GF-D8 (cell line): ENCODE measurements around the gene ZNF267.
A peak's percentile ranks its signal among the peaks of the same experiment; 100 is the strongest.
"Not testable (repeated sequence)": the region's sequence is repeated elsewhere in the genome, so short reads cannot be mapped to it uniquely, and the experiment has no call there.

Source experiments
- DNase-seq: peaks from one replicate; lab custom pipeline; 2025; lab: John Stamatoyannopoulos, UW

ZNF267 gene

DNA sequence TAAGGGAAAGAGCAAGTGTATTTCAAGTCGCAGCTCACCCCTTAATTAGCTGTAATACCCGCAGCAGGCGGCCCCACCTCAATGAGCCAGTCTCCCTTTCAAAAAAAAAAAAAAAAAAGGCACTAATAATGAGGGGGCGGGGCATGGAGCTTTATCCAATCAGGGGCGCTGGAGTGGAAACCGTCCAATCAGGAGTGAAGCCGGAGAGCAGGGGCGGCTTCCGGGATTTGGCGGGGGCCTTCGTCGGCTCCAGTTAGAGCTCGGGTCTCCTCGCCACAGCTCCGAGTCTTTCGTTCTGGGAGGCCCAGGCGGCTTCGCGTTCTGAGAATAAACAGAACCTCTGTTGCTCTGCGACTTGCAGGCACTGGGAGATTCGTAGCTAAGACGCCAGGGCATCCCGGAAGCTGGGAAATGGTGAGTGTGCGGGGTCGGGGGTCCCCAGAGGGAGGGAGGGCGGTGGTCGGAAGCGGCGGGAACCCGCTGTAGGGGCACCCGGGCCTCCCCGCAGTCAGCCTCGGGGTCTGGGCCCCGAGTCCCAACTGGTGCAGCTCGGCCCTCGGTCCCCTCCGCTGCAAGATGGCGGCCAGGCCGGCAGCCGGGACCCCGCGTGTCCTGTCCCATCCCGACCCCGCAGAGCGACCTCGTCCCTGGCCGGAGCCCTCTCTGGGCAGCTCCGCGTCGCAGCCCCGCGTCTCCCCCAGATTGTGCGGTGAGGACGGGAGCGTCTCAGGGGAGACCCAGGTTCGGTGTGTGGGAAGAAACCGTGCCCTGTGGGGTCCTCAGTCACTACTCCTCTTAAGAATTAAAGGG is at the start of gene ZNF267:
ZNF267 (plus strand) TSS at position 252 of the 810 bp plus-strand sequence; CDS start at position 412, 160 bp downstream.
- peak; percentile 64 for DNase-seq

DNA sequence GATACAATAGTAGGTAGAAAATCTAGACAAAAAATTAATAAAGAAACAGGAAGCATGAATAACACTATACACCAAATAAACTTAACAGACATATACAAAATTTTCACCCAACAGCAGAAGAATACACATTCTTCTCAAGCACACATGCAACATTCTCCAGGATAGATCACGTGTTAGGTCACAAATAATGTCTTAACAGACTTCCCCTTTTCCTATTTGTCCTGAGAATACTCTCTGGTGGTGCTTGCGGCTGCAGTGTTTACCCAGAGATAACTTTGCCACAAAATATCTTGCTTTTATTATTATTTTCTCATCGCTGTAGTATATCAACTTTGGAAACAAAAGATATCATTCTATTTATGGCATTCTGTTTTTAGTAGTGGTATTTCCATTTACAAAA is 40.6 kb upstream of the ZNF267 start:
- DNase-seq, result no peak

DNA sequence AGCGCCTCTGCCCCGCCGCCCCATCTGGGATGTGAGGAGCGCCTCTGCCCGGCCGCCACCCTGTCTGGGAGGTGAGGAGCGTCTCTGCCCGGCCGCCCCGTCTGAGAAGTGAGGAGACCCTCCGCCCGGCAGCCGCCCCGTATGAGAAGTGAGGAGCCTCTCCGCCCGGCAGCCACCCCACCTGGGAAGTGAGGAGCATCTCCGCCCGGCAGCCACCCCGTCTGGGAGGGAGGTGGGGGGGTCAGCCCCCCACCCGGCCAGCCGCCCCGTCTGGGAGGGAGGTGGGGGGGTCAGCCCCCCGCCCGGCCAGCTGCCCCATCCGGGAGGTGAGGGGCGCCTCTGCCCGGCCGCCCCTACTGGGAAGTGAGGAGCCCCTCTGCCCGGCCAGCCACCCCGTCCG is 37.2 kb upstream of the ZNF267 start:
- DNase-seq, result not testable (repeated sequence)

DNA sequence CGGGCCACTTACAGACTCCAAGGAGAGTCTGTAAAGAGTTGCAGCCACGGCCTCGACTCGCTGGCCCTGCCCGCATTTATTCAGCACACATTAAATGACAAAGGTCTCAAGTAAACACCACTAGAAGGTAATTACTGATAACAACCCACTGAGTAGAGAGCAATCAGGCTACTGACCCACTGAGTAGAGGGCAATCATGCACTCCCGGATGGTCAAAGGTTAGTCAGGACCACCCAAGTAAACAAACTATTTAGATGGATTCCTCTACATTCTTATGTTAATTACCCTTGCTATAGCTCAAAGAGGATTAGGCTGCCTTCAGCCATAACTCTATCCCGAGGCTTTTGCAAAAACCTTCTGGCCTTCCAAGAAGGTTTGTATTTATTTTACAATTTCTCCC is 30.7 kb upstream of the ZNF267 start:
- no peak for DNase-seq

DNA sequence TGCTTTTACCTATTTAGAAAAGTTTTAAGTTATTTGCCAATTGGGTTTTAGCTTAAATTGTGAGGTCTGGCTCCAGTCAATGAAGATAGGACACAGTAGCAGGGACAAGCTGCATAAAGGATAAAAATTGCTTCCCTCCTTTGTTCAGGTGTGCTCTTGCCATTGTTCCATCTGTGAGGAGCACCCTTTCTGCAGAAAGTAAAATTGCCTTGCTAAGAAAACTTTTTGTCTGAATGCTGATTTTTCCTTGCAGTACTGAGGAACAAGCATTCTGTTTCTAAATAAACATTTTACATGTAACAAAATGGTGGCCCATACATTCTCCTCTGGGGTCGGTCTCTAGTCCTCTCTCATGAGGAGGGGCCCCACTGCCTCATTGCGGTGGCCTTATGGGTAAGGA is 25.0 kb upstream of the ZNF267 start:
- DNase-seq, result not testable (repeated sequence)

DNA sequence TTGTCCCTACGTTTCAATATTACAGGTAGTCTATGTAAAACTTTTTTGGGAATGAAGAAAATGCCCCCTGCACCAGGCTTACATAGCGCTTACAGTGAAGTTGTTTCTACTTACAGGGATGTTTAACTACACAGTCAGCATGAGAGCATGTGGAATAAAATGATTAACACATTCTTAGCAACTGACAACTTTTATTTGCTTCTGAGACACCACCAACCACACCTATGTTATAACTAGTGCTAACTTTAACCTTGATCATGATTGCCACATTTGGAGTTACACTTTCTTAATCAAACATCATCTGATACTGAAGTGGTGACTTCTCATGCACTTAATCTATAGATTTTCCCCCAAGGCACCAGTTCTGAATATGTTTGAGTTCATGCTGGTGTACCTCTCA is 20.3 kb upstream of the ZNF267 start:
- no peak for DNase-seq

DNA sequence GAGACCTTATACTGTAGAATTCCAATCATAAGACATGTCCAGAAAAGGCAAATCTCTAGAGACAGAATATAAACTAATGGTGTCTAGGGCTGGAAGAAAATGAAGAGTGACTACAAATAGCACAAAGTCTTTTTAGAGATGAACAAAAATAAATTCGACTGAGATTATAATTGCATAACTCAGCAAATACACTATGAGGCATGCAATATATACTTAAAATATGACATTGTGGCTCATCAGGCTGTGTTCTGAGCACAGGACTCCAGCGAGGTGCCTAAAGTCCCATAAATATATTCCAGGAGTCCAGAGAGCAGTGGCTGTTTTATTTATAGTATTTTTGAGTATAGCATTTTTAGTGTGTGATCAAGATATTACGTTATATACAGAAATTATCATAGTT is 13.1 kb upstream of the ZNF267 start:
- no peak for DNase-seq

DNA sequence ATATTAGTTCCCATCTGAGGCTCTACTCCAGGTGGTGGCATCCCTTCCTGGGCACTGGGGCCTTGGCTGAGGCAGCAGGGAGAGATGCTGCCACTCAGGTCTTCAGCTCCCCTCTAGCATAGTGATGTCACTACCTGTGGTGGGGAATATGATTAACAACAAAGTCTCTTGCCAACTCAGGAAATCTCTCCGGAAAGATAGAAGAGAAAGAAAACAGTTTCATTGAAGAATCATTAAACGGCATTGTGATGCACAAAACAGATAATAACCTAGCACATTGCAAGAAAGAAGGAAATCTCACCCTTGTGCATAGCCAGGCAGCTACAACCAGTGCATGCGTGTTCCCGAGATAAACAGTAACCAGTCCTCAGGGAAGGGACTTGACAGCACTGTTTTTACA is 12.2 kb upstream of the ZNF267 start:
- DNase-seq, result no peak

DNA sequence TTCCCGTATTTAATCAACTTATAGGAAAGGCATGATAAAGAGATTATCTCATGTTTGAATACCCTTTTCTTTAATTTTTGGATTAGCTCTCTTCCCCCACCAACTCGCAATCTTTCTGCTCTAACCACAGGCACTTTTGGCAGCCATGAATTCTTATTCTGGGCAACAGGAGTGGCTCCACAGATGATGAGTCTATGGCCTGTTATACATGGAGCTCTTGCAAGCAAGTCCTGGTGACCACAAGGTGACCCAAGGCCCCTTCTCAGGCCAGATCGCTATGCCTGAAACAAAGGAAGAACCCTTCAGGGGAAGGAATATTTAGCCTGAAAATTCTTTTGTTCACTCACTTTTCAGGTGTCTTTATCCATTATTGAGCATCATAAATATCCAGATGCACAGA is 10.8 kb upstream of the ZNF267 start:
- DNase-seq, result no peak

DNA sequence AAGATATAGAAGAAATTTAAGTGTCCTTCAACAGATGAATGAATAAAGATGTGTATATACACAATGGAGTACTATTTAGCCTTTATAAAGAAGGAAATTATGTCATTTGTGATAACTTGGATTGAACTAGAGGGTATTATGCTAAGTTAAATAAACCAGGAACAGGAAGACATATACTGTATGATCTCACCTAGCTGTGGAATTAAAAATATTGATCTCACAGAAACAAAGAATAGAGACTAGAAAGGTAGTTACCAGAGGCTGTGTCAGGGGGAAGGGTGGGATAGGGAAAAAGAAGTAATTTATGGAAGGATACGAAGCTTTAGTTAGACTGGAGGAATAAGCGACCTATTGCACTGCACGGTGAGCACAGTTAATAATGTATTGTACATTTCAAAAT is 5.4 kb upstream of the ZNF267 start:
- no peak for DNase-seq

DNA sequence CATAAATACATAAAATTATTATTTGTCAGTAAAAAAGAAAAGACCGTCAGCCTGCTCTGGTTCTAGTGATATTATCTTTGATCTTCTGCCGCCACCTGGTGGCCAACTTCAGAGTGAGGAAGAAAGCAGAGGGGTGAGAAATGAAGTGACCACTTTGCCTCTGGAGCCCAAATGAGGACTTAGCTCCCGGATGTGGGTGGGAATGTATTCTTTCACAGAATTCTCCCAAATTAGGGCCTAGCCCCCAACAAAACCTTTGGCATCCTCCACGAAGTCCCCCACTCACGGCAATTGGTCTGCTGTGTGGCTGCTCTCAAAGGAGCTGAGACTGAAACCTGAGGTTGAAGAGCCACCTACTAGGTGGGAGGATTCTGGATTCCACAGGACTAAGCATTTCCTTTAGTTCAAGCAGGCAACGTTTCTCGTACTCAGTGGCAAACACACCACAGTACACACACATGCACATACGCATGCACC is 4.9 kb upstream of the ZNF267 start:
- DNase-seq, result peak; percentile 18

DNA sequence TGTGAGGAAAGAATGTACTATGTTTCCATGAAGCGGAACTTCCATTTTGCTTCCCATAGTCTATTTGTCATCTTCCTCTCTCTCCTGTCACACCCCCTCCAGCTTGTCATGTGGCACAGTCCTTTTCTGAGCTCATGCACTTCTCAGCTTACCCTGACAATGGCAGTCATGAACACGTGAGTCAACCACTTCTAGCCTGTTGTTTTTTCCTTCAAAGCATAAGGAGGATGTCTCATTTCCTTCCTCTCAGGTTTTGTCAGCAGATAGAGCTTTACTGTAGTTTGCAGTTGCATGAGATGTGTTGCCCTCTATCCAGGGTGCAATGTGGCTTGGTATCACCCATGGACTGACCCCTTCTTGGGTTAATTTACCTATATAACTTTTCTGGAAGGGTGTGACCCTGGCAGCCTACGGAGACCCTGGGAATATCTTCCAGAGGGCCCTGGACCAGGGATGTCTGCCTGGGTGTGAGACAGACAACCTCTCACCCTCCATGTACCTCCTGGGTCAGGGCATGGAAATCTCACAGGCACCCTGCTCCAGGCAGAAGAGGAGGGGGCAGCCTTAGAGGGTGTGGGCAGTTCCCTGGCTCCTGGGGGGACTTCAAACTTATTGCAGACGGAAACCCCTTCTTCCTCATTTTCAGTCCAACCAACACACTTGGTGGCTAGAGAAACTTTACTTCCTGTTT is 4.0 kb upstream of the ZNF267 start:
- peak; percentile 94 for DNase-seq

DNA sequence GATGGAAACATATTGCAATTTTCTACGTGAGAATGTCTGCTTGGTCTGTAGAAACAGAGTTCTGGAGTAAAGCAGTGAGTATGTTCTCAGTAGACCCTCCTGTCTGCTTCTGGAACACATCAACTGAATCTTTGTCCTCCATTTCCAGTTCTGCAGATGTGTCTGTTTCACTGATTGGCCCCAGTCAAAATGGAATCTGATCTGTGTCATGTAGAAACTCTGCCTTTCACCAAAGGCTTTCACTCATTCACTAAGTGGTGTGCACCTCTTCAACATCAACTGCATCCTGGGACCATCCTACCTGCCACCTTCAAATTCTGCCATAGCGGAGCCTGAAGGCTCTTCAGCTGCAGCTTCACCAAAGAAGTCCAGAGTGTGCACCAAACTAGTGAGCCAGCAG is 2.8 kb upstream of the ZNF267 start:
- no peak for DNase-seq

DNA sequence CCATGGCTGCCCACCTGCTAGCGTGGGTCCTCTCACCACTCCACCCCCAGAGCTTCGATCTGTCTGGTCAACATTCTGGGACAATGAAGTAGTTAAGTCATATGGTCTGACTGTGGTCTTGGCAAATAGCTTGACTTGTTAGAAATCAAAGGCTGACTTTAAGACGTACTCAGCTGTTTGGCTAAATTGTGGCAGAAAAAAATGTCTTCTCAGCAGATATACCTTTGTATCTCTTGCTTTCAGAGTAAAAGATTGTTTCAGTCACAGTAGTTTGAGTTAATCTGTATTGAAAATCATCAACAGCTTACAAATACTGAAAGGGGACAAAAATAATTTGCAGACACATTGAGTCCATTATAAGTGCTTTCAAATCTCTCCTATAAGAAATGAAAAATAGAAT is 2.1 kb upstream of the ZNF267 start:
- DNase-seq, result no peak

DNA sequence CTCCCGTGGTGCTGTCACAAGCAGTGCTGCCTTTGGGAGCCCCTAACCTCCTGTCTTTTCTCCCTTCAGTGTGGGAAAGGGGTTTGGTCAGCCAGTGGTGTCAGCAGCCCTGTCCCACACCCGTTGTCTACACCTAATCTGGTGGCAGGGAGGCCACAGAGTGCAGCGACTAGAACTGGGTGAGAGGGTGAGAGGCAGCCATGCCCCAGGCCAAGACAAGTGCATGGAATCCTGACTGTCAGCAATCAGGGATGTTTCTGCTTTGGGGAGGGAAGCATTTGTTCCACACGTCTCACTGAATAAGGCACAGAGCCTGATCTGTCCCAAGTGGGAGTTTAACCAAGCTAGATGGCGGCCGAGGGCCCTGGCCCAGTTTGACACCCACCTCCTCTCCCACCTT is 1.4 kb upstream of the ZNF267 start:
- DNase-seq, result no peak

DNA sequence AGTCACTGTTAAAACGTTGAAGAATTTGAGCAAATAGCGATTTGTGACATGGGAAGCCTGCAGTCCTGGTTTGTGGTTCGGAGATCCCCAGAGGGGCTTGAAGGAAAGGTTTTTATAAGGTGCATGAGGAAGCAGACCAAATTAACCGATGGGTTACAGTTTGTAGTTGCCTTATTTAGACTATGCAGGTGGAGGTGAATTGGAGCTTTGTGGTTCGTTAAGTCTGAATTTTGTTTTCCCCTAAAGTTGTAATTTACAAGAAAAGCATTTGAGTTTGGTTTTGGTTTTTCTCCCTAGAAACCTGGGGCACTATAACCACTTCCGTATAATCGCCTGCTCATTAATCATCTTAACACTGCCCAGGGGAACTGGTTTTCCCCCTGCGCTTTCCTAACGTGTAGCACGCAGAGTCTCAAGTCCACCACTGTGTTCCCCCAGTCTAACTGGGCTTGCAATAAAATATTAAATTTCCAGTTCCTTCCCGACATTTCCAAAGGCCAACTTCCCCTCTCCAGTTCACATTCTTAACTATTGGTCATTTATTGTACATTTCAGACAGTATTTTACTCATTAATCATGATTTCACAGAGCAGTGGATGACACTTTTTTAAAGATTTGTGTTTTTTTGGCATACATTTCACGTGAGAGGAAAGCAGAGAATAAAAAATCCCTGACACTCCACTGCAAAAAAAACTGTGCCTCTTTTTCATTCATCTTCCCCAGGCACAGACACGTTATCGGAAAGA is 932 bp downstream of the ZNF267 start:
- DNase-seq, result peak; percentile 63

DNA sequence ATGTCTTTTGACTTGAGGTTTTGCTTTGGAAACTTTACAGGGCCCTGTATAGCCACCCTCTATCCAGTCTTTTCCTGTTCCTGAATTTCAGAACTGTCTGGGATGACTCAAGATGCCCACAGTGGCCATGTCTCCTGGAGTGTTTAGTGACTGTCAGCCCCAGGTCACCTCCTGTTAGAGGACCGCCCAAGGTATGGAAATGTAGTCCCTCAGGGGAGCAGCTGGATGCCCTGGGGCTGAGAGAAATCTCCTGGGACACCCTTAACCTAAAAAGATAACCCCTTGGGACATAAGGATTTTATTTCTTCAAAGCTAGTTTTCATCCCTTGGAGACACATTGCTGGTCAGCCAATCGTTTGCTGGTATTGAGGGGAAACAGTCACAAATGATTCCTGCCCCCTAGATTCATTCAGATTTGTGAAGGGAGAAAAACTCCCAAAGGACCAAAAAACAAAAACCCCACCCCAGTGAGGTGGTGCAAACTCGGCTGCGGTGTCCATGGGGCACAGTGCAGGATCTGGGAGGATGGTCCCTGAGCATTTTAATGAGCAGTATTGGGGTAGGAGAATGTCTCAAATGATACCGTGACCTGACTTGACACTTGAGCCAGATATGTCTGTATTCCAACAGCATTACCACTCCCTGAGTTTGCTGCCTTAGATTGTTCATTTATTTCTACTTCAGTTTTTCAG is 1.7 kb downstream of the ZNF267 start:
- DNase-seq, result no peak

DNA sequence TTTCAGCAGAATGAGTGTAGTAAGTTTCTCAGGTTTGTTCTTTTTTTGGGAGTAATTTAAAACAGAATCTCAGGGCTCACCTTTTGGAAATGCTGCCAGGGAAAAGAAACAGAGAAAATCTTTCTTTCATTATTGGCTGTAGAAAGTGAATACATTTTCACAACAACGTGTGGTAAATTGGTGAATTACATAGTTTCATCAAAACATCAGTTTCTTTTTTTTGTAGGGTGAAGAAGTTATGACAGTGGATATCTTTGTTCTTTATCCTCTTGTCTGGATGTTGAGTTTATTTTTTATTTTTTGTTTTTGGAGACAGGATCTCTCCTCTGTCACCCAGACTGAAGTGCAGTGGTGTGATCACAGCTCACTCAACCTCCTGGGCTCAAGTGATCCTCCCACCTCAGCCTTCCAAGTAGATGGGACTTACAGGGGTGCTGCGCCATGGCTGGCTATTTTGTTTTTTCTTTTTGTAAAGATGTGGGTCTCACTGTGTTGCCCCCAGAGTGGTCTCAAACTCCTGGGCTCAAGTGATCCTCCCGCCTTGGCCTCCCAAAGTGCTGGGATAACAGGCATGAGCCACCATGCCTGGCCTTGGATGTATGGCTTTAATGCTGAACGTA is 2.4 kb downstream of the ZNF267 start:
- DNase-seq, result no peak

DNA sequence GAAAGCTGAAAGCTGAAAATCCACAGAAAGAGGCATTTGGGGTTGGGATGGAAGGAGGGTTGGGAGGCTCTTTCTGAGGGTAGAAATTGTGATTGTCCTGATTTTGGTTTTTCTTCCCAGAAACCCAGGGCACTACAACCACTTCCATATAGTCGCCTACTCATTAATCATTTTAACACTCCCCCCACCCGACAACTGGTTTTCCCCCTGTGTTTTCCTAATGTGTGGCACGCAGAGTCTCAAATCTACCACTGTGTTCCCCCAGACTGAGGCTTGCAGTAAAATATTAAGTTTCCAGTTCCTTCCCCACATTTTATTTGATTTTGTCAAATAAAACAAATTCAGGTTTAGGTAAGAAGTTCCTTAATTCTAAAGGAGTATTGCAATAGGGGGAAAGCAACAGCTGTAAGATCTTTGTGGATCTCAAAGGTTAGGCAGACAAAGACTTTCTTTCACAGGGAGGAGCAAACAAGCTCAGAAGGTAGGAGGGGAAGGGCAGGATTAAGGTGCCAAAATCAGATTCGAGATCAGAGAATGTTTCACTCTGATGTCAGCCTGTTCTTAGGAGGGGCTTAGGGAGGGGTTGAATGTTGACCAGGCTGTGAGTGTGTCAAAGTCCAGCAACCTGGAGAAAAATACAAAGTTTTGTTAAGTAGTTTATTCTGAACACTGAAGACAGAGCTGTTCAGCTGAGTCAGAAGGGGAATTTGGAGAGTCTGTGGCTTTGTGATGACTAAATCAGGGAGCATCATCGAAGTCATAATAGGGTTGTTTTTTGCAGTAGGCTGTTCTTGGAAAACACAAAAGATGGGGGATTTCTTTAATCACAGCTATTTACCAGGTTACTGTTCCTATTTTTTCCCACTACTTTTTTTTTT is 3.6 kb downstream of the ZNF267 start:
- DNase-seq, result no peak

DNA sequence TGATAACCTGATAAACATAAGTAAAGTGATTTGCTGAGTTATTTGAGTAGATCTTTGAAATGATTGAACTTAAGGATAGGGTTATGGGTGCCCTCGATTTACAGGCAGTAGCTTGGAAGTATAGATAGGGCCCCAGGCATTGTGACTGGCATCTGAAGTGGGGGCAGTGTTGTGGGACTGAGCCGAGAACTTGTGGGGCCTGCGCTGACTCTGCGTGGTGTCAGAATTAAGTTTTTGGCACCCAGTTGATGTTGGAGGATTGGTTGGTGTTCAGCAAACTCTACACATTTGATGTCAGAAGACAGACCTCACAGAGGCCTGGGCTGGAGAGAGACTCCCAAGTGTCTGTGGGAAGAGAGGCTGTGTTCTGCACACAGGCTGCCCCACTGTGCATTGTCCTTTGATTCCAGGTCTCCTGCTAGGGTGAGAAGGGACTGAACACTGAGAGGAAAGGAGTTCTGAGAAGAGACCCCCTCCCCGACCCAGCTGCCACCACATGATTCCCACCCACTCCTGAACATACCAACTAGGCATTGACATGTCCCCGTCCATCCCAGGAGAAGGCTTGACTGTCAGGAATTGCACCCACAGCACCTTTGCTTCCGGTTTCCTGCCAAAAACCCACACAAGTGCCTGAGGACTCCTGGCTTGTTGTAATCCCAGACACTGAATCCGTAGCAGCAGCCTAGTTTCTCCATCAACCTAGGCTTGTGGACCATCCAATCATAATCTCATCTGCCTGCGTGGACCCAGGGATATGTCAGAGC is 4.5 kb downstream of the ZNF267 start:
- no peak for DNase-seq
